Skin epidermis (tissue), 12 donors: ENCODE data around the gene PANK2.
"Not testable (repeated sequence)": the region's sequence is repeated elsewhere in the genome, so short reads cannot be mapped to it uniquely, and the experiment has no call there.

Source experiments
- H3K27ac ChIP-seq, 21 experiments: fragments of 200-600 bp; sonication (generic) in 11 of 21; one replicate each; pipeline ENCODE4 v1.5.0; 2020; ENCODE audit warnings: mild to moderate bottlenecking in 3 of 21, inconsistent platforms in 2 of 21, moderate library complexity in 2 of 21
- H3K4me3 ChIP-seq, 7 experiments: fragments of 200-600 bp; sonication (generic) in 2 of 7; one replicate each; pipeline ENCODE4 v1.5.0; 2020; ENCODE audit warnings: inconsistent platforms in 2 of 7, mild to moderate bottlenecking in 2 of 7, moderate library complexity in 1 of 7

Gene PANK2

GRCh38 chr20:3940905-3941304 is 51.7 kb downstream of the PANK2 start:
- Histone ChIP-seq H3K4me3 (no peak overlapping the region), H3K27ac (no peak overlapping the region)

- H3K27ac ChIP-seq: not testable (repeated sequence)
Measured at GRCh38 chr20:3946666-3947065, 57.5 kb downstream of the PANK2 start.

GRCh38 chr20:3964719-3965118 is 75.5 kb downstream of the PANK2 start:
- H3K4me3 ChIP-seq: no peak overlapping the region
- H3K27ac ChIP-seq: no peak overlapping the region

More at GRCh38 chr20:3946666-3947065, 57.5 kb downstream of the PANK2 start:
- H3K4me3 ChIP-seq: not testable (repeated sequence)

- Histone ChIP-seq H3K4me3 (no peak overlapping the region), H3K27ac (no peak overlapping the region)
Measured at GRCh38 chr20:3966571-3966970, 77.4 kb downstream of the PANK2 start.

DNA sequence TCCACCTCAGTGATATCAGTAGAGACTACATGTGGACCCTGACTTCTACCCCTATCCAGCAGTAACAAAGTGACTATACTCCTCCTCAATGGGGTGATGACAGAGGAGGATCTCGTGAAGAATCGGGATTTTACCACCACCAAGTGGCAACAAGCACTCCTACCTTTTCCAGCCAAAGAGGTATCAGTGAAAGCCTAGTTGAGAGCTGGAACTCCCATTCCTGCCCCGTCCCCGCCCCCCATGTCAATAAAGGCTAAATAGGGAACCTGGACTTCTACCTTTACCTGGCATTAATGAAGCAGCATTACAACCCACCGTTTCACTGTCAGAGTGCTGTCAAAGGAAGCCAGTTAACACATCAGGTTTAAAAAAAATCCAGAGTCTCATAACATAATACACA is 80.8 kb downstream of the PANK2 start:
- no peak overlapping the region for H3K4me3 ChIP-seq
- no peak overlapping the region for H3K27ac ChIP-seq

DNA sequence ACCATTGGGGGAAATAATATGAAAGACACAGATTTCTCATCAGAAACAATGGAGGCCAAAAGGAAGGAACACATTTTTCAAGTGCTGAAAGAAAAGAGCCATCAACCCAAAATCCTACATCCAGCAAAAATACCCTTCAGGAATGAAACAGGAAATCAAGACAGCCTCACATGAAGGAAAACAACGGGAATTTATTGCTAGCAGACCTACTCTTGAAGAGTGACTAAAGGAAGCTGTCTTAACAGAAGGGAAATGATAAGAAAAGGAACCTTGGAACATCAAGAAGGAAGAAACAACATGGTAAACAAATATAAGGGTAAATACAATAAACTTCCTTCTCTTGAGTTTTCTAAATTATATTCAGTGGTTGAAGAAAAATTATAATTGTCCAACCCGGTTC is 82.0 kb downstream of the PANK2 start:
- H3K27ac ChIP-seq: no peak overlapping the region
- no peak overlapping the region for H3K4me3 ChIP-seq

DNA sequence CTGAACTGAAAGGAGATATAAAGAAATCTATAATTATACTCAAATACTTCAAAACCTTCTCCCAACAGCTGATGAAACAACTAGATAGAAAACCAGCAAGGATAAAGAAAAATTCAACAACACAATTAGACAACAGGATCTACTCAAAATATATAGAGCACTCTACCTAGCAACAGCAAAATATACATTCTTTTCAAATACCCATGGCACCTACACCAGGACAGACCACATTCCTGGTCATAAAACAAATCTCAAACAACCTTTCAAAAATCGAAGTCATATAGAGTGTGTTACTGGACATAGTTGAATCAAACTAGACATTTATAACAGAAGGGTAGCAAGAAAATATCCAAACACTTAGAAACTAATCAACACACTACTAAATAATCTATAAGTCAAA is 83.0 kb downstream of the PANK2 start:
- Histone ChIP-seq H3K27ac (no peak overlapping the region), H3K4me3 (no peak overlapping the region)

DNA sequence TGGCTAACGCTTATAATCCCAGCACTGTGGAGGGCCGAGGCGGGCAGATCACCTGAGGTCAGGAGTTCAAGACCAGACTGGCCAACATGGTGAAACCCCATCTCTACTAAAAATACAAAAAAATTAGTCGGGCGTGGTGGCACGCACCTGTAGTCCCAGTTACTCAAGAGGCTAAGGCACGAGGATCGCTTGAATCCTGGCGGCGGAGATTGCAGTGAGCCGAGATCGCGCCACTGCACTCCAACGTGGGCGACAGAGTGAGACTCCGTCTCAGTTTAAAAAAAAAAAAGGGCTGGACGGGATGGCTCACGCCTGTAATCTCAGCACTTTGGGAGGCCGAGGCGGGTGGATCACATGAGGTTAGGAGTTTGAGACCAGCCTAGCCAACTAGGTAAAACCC is 83.4 kb downstream of the PANK2 start:
- not testable (repeated sequence) for H3K4me3 ChIP-seq, H3K27ac ChIP-seq

GRCh38 chr20:3973705-3974104 is 84.5 kb downstream of the PANK2 start:
- H3K27ac ChIP-seq: no peak overlapping the region
- no peak overlapping the region for H3K4me3 ChIP-seq

DNA sequence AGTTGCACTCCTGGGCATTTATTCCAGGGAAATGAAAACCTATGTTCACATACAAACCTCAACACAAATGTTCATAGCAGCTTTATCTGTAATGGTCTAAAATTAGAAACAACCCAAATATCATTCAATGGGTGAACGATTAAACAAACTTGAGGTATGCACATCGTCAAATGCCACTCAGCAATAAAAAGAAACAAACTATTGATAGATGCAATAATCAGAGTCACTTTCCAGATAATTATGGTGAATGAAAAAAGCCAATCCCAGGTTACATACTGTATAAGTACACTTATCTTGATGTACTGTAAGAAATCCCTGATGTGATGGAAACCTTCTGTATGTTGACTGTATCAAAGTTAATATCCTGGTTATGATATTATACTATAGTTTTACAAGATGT is 87.3 kb downstream of the PANK2 start:
- no peak overlapping the region for H3K27ac ChIP-seq

More for the DNA sequence above, 87.3 kb downstream of the PANK2 start:
- no peak overlapping the region for H3K4me3 ChIP-seq
